ENCODE data around the gene RCAN3.

The RCAN3 gene

GRCh38 chr1:24474193-24474592 lies 28.4 kb upstream of the RCAN3 start:
- no peak for DNase-seq (ENCODE audit: low spot score)
- in situ Hi-C loops (cut with MboI; ENCODE audit: low sequenced_read_pairs, unreplicated experiment), result no loop called here
- no peak for TF ChIP-seq CTCF (IDR thresholded peaks at IDR 0.05; ENCODE audit: borderline replicate concordance, control extremely low read depth, extremely low read depth, insufficient read depth, missing control alignments)

GRCh38 chr1:24475700-24476099 lies 26.9 kb upstream of the RCAN3 start:
- in situ Hi-C loops (cut with MboI; ENCODE audit: low sequenced_read_pairs, unreplicated experiment), result no loop called here
- TF ChIP-seq CTCF (IDR thresholded peaks at IDR 0.05; ENCODE audit: borderline replicate concordance, control extremely low read depth, extremely low read depth, insufficient read depth, missing control alignments), result no peak
- no peak for DNase-seq (ENCODE audit: low spot score)

GRCh38 chr1:24476571-24476970 lies 26.1 kb upstream of the RCAN3 start:
- in situ Hi-C loops (cut with MboI; ENCODE audit: low sequenced_read_pairs, unreplicated experiment), result no loop called here
- TF ChIP-seq CTCF (IDR thresholded peaks at IDR 0.05; ENCODE audit: borderline replicate concordance, control extremely low read depth, extremely low read depth, insufficient read depth, missing control alignments), result no peak
- no peak for DNase-seq (ENCODE audit: low spot score)

GRCh38 chr1:24477309-24477708 lies 25.3 kb upstream of the RCAN3 start:
- no peak for TF ChIP-seq CTCF (IDR thresholded peaks at IDR 0.05; ENCODE audit: borderline replicate concordance, control extremely low read depth, extremely low read depth, insufficient read depth, missing control alignments)
- in situ Hi-C loops (cut with MboI; ENCODE audit: low sequenced_read_pairs, unreplicated experiment), result no loop called here
- no peak for DNase-seq (ENCODE audit: low spot score)

GRCh38 chr1:24481101-24481500 lies 21.5 kb upstream of the RCAN3 start:
- in situ Hi-C loops (cut with MboI; ENCODE audit: low sequenced_read_pairs, unreplicated experiment), result no loop called here
- peak; percentile 79 for DNase-seq (ENCODE audit: low spot score)
- TF ChIP-seq CTCF (IDR thresholded peaks at IDR 0.05; ENCODE audit: borderline replicate concordance, control extremely low read depth, extremely low read depth, insufficient read depth, missing control alignments), result no peak

GRCh38 chr1:24481843-24482610 lies 20.6 kb upstream of the RCAN3 start:
- no peak for TF ChIP-seq CTCF (IDR thresholded peaks at IDR 0.05; ENCODE audit: borderline replicate concordance, control extremely low read depth, extremely low read depth, insufficient read depth, missing control alignments)
- in situ Hi-C loops (cut with MboI; ENCODE audit: low sequenced_read_pairs, unreplicated experiment), result no loop called here
- DNase-seq (ENCODE audit: low spot score), result peak; percentile 42
